GM12874 (cell line): Measurements from ENCODE around the gene CYP2S1.

Experiments used
- CTCF ChIP-seq: IDR thresholded peaks from 2 replicates; pipeline ENCODE4 v1.5.1; 2011; ENCODE audit warnings: low read depth, mild to moderate bottlenecking, control low read depth, low read length, moderate library complexity; ENCODE audit not compliant: insufficient read depth

CYP2S1 gene

GRCh38 chr19:41248895-41249294 is 55.9 kb downstream of the CYP2S1 start:
- no peak for TF ChIP-seq CTCF

- no peak for TF ChIP-seq CTCF
These were observed 56.8 kb downstream of the CYP2S1 start for GRCh38 chr19:41249707-41250423.

- TF ChIP-seq CTCF: no peak
These were observed 60.6 kb downstream of the CYP2S1 start for GRCh38 chr19:41253660-41254059.

- no peak for TF ChIP-seq CTCF
These were observed 62.2 kb downstream of the CYP2S1 start for GRCh38 chr19:41255171-41255570.
